Measurements from ENCODE around the gene RAD51B.
"Not testable (repeated sequence)": the region's sequence is repeated elsewhere in the genome, so short reads cannot be mapped to it uniquely, and the experiment has no call there.

The RAD51B gene

GRCh38 chr14:67819563-67820421 lies at the start of gene RAD51B:
Gene RAD51B (plus strand): TSS chr14:67819779.
- DNase-seq (ENCODE audit: low spot score), result peak; percentile 70

- DNase-seq (ENCODE audit: low spot score), result no peak
Measured at GRCh38 chr14:67773844-67774377, 45.7 kb upstream of the RAD51B start.

- DNase-seq (ENCODE audit: low spot score), result no peak
Measured at GRCh38 chr14:67776653-67777322, 42.8 kb upstream of the RAD51B start.

GRCh38 chr14:67778792-67779191 lies 40.8 kb upstream of the RAD51B start:
- no peak for DNase-seq (ENCODE audit: low spot score)

- DNase-seq (ENCODE audit: low spot score), result no peak
Measured at GRCh38 chr14:67782090-67782489, 37.5 kb upstream of the RAD51B start.

GRCh38 chr14:67784244-67784823 lies 35.2 kb upstream of the RAD51B start:
- no peak for DNase-seq (ENCODE audit: low spot score)

- DNase-seq (ENCODE audit: low spot score), result no peak
Measured at GRCh38 chr14:67785270-67786109, 34.1 kb upstream of the RAD51B start.

- no peak for DNase-seq (ENCODE audit: low spot score)
Measured at GRCh38 chr14:67787673-67788072, 31.9 kb upstream of the RAD51B start.

- no peak for DNase-seq (ENCODE audit: low spot score)
Measured at GRCh38 chr14:67798731-67799130, 20.8 kb upstream of the RAD51B start.

GRCh38 chr14:67800743-67801142 lies 18.8 kb upstream of the RAD51B start:
- DNase-seq (ENCODE audit: low spot score), result no peak

GRCh38 chr14:67806246-67806645 lies 13.3 kb upstream of the RAD51B start:
- DNase-seq (ENCODE audit: low spot score), result no peak

GRCh38 chr14:67814821-67815220 lies 4.8 kb upstream of the RAD51B start:
- no peak for DNase-seq (ENCODE audit: low spot score)

- DNase-seq (ENCODE audit: low spot score), result no peak
Measured at GRCh38 chr14:67815573-67816225, 3.9 kb upstream of the RAD51B start.

GRCh38 chr14:67816326-67817002 lies 3.1 kb upstream of the RAD51B start, which contains the start of gene ZFYVE26:
Gene ZFYVE26 (minus strand): TSS chr14:67816590. CDS start chr14:67815963, 627 bp downstream.
- DNase-seq (ENCODE audit: low spot score), result peak; percentile 90

- no peak for DNase-seq (ENCODE audit: low spot score)
Measured at GRCh38 chr14:67817750-67818438, 1.7 kb upstream of the RAD51B start.

GRCh38 chr14:67818476-67818875 lies 1.1 kb upstream of the RAD51B start:
- not testable (repeated sequence) for DNase-seq (ENCODE audit: low spot score)

- DNase-seq (ENCODE audit: low spot score), result peak; percentile 15
Measured at GRCh38 chr14:67820428-67820971, 921 bp downstream of the RAD51B start.

GRCh38 chr14:67821121-67821520 lies 1.5 kb downstream of the RAD51B start:
- DNase-seq (ENCODE audit: low spot score), result no peak

- no peak for DNase-seq (ENCODE audit: low spot score)
Measured at GRCh38 chr14:67831113-67831512, 11.5 kb downstream of the RAD51B start.

GRCh38 chr14:67833403-67833802 lies 13.8 kb downstream of the RAD51B start:
- no peak for DNase-seq (ENCODE audit: low spot score)
